ENCODE results near the gene TNFRSF4.

Gene TNFRSF4

GRCh38 chr1:1215080-1215676 lies 1.2 kb upstream of the TNFRSF4 start:
- POLR2A ChIA-PET: no interaction called here

GRCh38 chr1:1212780-1213344 lies 1.1 kb downstream of the TNFRSF4 start:
- POLR2A ChIA-PET: no interaction called here

More at GRCh38 chr1:1215080-1215676, 1.2 kb upstream of the TNFRSF4 start:
- CTCF ChIA-PET: no interaction called here
- DNase-seq (ENCODE audit: extremely low spot score): no peak
- TF ChIP-seq L3MBTL2 (conservative IDR thresholded peaks at IDR 0.05): no peak
- no peak for TF ChIP-seq TARDBP (IDR thresholded peaks at IDR 0.05)
- no peak for TF ChIP-seq ZNF384 (IDR thresholded peaks at IDR 0.05)
- TF ChIP-seq PKNOX1 (IDR thresholded peaks at IDR 0.05): no peak
- TF ChIP-seq SP1 (IDR thresholded peaks at IDR 0.05): no peak
- no peak for TF ChIP-seq LEF1 (IDR thresholded peaks at IDR 0.05; ENCODE audit: borderline replicate concordance)
- TF ChIP-seq BHLHE40 (IDR thresholded peaks at IDR 0.05; ENCODE audit: borderline replicate concordance): no peak
- TF ChIP-seq FOXA1 (IDR thresholded peaks at IDR 0.05): no peak
- TF ChIP-seq SUZ12 (IDR thresholded peaks at IDR 0.05): no peak
- no peak for TF ChIP-seq ELF4 (IDR thresholded peaks at IDR 0.05)
- TF ChIP-seq HDGF (IDR thresholded peaks at IDR 0.05; ENCODE audit: borderline replicate concordance): no peak
- TF ChIP-seq NFRKB (IDR thresholded peaks at IDR 0.05): no peak
- TF ChIP-seq FOXK2 (IDR thresholded peaks at IDR 0.05): no peak
- TF ChIP-seq FOXM1 (IDR thresholded peaks at IDR 0.05; ENCODE audit: borderline replicate concordance): no peak
- TF ChIP-seq ARNT (IDR thresholded peaks at IDR 0.05): no peak
- no peak for TF ChIP-seq CTBP1 (IDR thresholded peaks at IDR 0.05; ENCODE audit: borderline replicate concordance)

GRCh38 chr1:1211541-1212441 lies 2.2 kb downstream of the TNFRSF4 start:
- POLR2A ChIA-PET: no interaction called here
- CTCF ChIA-PET: no interaction called here

More at GRCh38 chr1:1212780-1213344, 1.1 kb downstream of the TNFRSF4 start:
- DNase-seq (ENCODE audit: extremely low spot score): no peak
- CTCF ChIA-PET: no interaction called here
- TF ChIP-seq BHLHE40 (IDR thresholded peaks at IDR 0.05; ENCODE audit: borderline replicate concordance): no peak
- TF ChIP-seq HDGF (IDR thresholded peaks at IDR 0.05; ENCODE audit: borderline replicate concordance): no peak
- no peak for TF ChIP-seq FOXA1 (IDR thresholded peaks at IDR 0.05)
- no peak for TF ChIP-seq L3MBTL2 (conservative IDR thresholded peaks at IDR 0.05)
- no peak for TF ChIP-seq SP1 (IDR thresholded peaks at IDR 0.05)
- TF ChIP-seq FOXK2 (IDR thresholded peaks at IDR 0.05): no peak
- TF ChIP-seq TARDBP (IDR thresholded peaks at IDR 0.05): no peak
- no peak for TF ChIP-seq PKNOX1 (IDR thresholded peaks at IDR 0.05)
- no peak for TF ChIP-seq ARNT (IDR thresholded peaks at IDR 0.05)
- TF ChIP-seq CTBP1 (IDR thresholded peaks at IDR 0.05; ENCODE audit: borderline replicate concordance): no peak
- no peak for TF ChIP-seq ELF4 (IDR thresholded peaks at IDR 0.05)
- TF ChIP-seq SUZ12 (IDR thresholded peaks at IDR 0.05): no peak
- no peak for TF ChIP-seq ZNF384 (IDR thresholded peaks at IDR 0.05)
- TF ChIP-seq FOXM1 (IDR thresholded peaks at IDR 0.05; ENCODE audit: borderline replicate concordance): no peak
- TF ChIP-seq NFRKB (IDR thresholded peaks at IDR 0.05): no peak
- TF ChIP-seq LEF1 (IDR thresholded peaks at IDR 0.05; ENCODE audit: borderline replicate concordance): no peak

GRCh38 chr1:1210726-1211540 lies 3.0 kb downstream of the TNFRSF4 start:
- TF ChIP-seq TARDBP (IDR thresholded peaks at IDR 0.05) (no peak), HDGF (IDR thresholded peaks at IDR 0.05; ENCODE audit: borderline replicate concordance) (no peak), PKNOX1 (IDR thresholded peaks at IDR 0.05) (no peak), LEF1 (IDR thresholded peaks at IDR 0.05; ENCODE audit: borderline replicate concordance) (no peak), ZNF384 (IDR thresholded peaks at IDR 0.05) (no peak), L3MBTL2 (conservative IDR thresholded peaks at IDR 0.05) (no peak), FOXM1 (IDR thresholded peaks at IDR 0.05; ENCODE audit: borderline replicate concordance) (no peak), ELF4 (IDR thresholded peaks at IDR 0.05) (no peak), NFRKB (IDR thresholded peaks at IDR 0.05) (no peak), SP1 (IDR thresholded peaks at IDR 0.05) (no peak), FOXA1 (IDR thresholded peaks at IDR 0.05) (no peak), SUZ12 (IDR thresholded peaks at IDR 0.05) (no peak), ARNT (IDR thresholded peaks at IDR 0.05) (no peak), BHLHE40 (IDR thresholded peaks at IDR 0.05; ENCODE audit: borderline replicate concordance) (no peak), FOXK2 (IDR thresholded peaks at IDR 0.05) (no peak)
- DNase-seq (ENCODE audit: extremely low spot score): no peak
- POLR2A ChIA-PET: no interaction called here
- CTCF ChIA-PET: no interaction called here

More at GRCh38 chr1:1211541-1212441, 2.2 kb downstream of the TNFRSF4 start:
- DNase-seq (ENCODE audit: extremely low spot score): no peak
- TF ChIP-seq FOXA1 (IDR thresholded peaks at IDR 0.05) (no peak), BHLHE40 (IDR thresholded peaks at IDR 0.05; ENCODE audit: borderline replicate concordance) (no peak), CTBP1 (IDR thresholded peaks at IDR 0.05; ENCODE audit: borderline replicate concordance) (no peak), ARNT (IDR thresholded peaks at IDR 0.05) (no peak), ZNF384 (IDR thresholded peaks at IDR 0.05) (no peak), HDGF (IDR thresholded peaks at IDR 0.05; ENCODE audit: borderline replicate concordance) (no peak), TARDBP (IDR thresholded peaks at IDR 0.05) (no peak), SUZ12 (IDR thresholded peaks at IDR 0.05) (no peak), FOXM1 (IDR thresholded peaks at IDR 0.05; ENCODE audit: borderline replicate concordance) (no peak), FOXK2 (IDR thresholded peaks at IDR 0.05) (no peak), PKNOX1 (IDR thresholded peaks at IDR 0.05) (no peak), LEF1 (IDR thresholded peaks at IDR 0.05; ENCODE audit: borderline replicate concordance) (no peak), NFRKB (IDR thresholded peaks at IDR 0.05) (no peak), L3MBTL2 (conservative IDR thresholded peaks at IDR 0.05) (no peak), SP1 (IDR thresholded peaks at IDR 0.05) (no peak), ELF4 (IDR thresholded peaks at IDR 0.05) (no peak)
